ENCODE data around the gene TMEM150A.

The TMEM150A gene

GRCh38 chr2:85566265-85566664 lies 36.2 kb downstream of the TMEM150A start:
- Histone ChIP-seq H3K79me2 (ENCODE audit: insufficient read depth, low read length) (no peaks in the 10 kb centered on the region), H3K27me3 (ENCODE audit: insufficient read depth, low read length) (no peaks in the 10 kb centered on the region), H3K4me3 (ENCODE audit: low read depth, low read length, poor library complexity, severe bottlenecking) (no peak overlapping the region), H3F3A (ENCODE audit: insufficient read depth, low read length) (no peaks in the 10 kb centered on the region; the same call in 1 of the 2 replicates), H3K9ac (ENCODE audit: low read length) (no peak overlapping the region), H3K27ac (ENCODE audit: low read depth, low read length, poor library complexity, severe bottlenecking) (no peak overlapping the region), H4K20me1 (ENCODE audit: insufficient read depth, low read length) (no peaks in the 10 kb centered on the region), H3K9me3 (ENCODE audit: low read length) (no peaks in the 10 kb centered on the region), H3K4me2 (ENCODE audit: low read length) (no peak overlapping the region), H3K4me1 (ENCODE audit: insufficient read depth, low read length, severe bottlenecking) (peaks cover 11% of the 10 kb centered on the region), H3K9me2 (ENCODE audit: low read depth, low read length) (no peaks in the 10 kb centered on the region), H3K36me3 (ENCODE audit: insufficient read depth, low read length) (no peaks in the 10 kb centered on the region), H2AFZ (ENCODE audit: low read length) (no peak overlapping the region)
- TF ChIP-seq CTCF (IDR thresholded peaks at IDR 0.05; ENCODE audit: low read length): no peak

- Histone ChIP-seq H3K4me3 (ENCODE audit: low read depth, low read length, poor library complexity, severe bottlenecking) (no peak overlapping the region), H3F3A (ENCODE audit: insufficient read depth, low read length) (no peaks in the 10 kb centered on the region), H3K9me3 (ENCODE audit: low read length) (no peaks in the 10 kb centered on the region), H3K9ac (ENCODE audit: low read length) (no peak overlapping the region), H3K9me2 (ENCODE audit: low read depth, low read length) (no peaks in the 10 kb centered on the region), H4K20me1 (ENCODE audit: insufficient read depth, low read length) (no peaks in the 10 kb centered on the region), H2AFZ (ENCODE audit: low read length) (no peak overlapping the region), H3K4me2 (ENCODE audit: low read length) (no peak overlapping the region), H3K79me2 (ENCODE audit: insufficient read depth, low read length) (peaks cover 12% of the 10 kb centered on the region), H3K27ac (ENCODE audit: low read depth, low read length, poor library complexity, severe bottlenecking) (no peak overlapping the region), H3K4me1 (ENCODE audit: insufficient read depth, low read length, severe bottlenecking) (peaks cover 25% of the 10 kb centered on the region), H3K27me3 (ENCODE audit: insufficient read depth, low read length) (no peaks in the 10 kb centered on the region), H3K36me3 (ENCODE audit: insufficient read depth, low read length) (no peaks in the 10 kb centered on the region)
- TF ChIP-seq EZH2 (IDR thresholded peaks at IDR 0.05; ENCODE audit: borderline replicate concordance, low read length): no peak
- no peak for TF ChIP-seq CTCF (IDR thresholded peaks at IDR 0.05; ENCODE audit: low read length)
Measured at GRCh38 chr2:85564144-85564563, 38.3 kb downstream of the TMEM150A start.

- Histone ChIP-seq H3F3A (ENCODE audit: insufficient read depth, low read length) (no peaks in the 10 kb centered on the region), H2AFZ (ENCODE audit: low read length) (no peak within 1 kb of the TSS), H3K9ac (ENCODE audit: low read length) (peak within 1 kb of the TSS; percentile 77), H3K27me3 (ENCODE audit: insufficient read depth, low read length) (no peaks in the 10 kb centered on the region), H4K20me1 (ENCODE audit: insufficient read depth, low read length) (no peaks in the 10 kb centered on the region), H3K36me3 (ENCODE audit: insufficient read depth, low read length) (peaks cover 3% of the 10 kb centered on the region; the same call in 1 of the 2 replicates), H3K4me1 (ENCODE audit: insufficient read depth, low read length, severe bottlenecking) (peaks cover 25% of the 10 kb centered on the region), H3K27ac (ENCODE audit: low read depth, low read length, poor library complexity, severe bottlenecking) (peak within 1 kb of the TSS; percentile 68), H3K9me2 (ENCODE audit: low read depth, low read length) (no peaks in the 10 kb centered on the region), H3K79me2 (ENCODE audit: insufficient read depth, low read length) (peaks cover 12% of the 10 kb centered on the region), H3K4me2 (ENCODE audit: low read length) (peak within 1 kb of the TSS; percentile 79), H3K9me3 (ENCODE audit: low read length) (no peaks in the 10 kb centered on the region), H3K4me3 (ENCODE audit: low read depth, low read length, poor library complexity, severe bottlenecking) (peak within 1 kb of the TSS; percentile 71)
- TF ChIP-seq CTCF (IDR thresholded peaks at IDR 0.05; ENCODE audit: low read length) (no peak), EZH2 (IDR thresholded peaks at IDR 0.05; ENCODE audit: borderline replicate concordance, low read length) (no peak)
Measured at GRCh38 chr2:85561280-85562212, 41.0 kb downstream of the TMEM150A start, which contains the start of gene GGCX. GGCX (minus strand) TSS chr2:85561493; CDS start chr2:85561428, 65 bp downstream.

Measured in OCI-LY1 (cell line).